Transverse colon (tissue), 4 donors: ENCODE data around the gene ZNF346. TPM values are rescaled to one million over a fixed set of nuclear protein-coding genes. Genes with fewer than 3 reads are reported as not detected.

Source experiments
- DNase-seq: peaks from one replicate; pipeline ENCODE4 v3.0.0-alpha.2; 2019
- H3K27ac ChIP-seq, 4 donors: fragments of 200-600 bp; sonication (generic); 2 replicates each; pipeline ENCODE4 v1.5.1; 2016 to 2018; ENCODE audit warnings: inconsistent platforms in 4 of 4
- H3K27me3 ChIP-seq: fragments of 200-600 bp; sonication (generic); 2 replicates; pipeline ENCODE4 v1.5.1; 2017; ENCODE audit warnings: inconsistent platforms
- H3K36me3 ChIP-seq, 4 donors: fragments of 200-600 bp; sonication (generic); 2 replicates each; pipeline ENCODE4 v1.5.1; 2017 to 2019; ENCODE audit warnings: inconsistent platforms in 4 of 4
- H3K4me1 ChIP-seq, 4 donors: fragments of 200-600 bp; sonication (generic); 2 replicates each; pipeline ENCODE4 v1.5.1; 2017 to 2020; ENCODE audit warnings: inconsistent platforms in 4 of 4
- H3K4me3 ChIP-seq, 4 donors: fragments of 200-600 bp; sonication (generic); 1 replicate in 1 of 4; 2 replicates in 3 of 4; pipeline versions ENCODE4 v1.5.1 to v1.6.1; 2017 to 2019; ENCODE audit warnings: inconsistent platforms in 4 of 4
- H3K9me3 ChIP-seq, 2 donors: fragments of 200-600 bp; sonication (generic); 2 replicates each; pipeline ENCODE4 v1.5.1; 2017 to 2019; ENCODE audit warnings: inconsistent platforms in 2 of 2
- EP300 ChIP-seq: sonication (generic); formaldehyde crosslinking; IDR thresholded peaks from one replicate; pipeline ENCODE4 v1.6.1; 2017; ENCODE audit warnings: antibody characterized with exemption, low read depth
- POLR2A ChIP-seq: fragments of 450-650 bp; IDR thresholded peaks from one replicate; pipeline ENCODE4 v1.6.1; 2016; ENCODE audit warnings: antibody characterized with exemption, mild to moderate bottlenecking, moderate library complexity
- POLR2AphosphoS5 ChIP-seq, 3 donors: sonication (generic); formaldehyde crosslinking; IDR thresholded peaks; one replicate each; pipeline ENCODE4 v1.6.1; 2016; ENCODE audit warnings: antibody characterized with exemption in 3 of 3
- WGBS, 2 donors: methylation state at CpG; one replicate each; pipeline ENCODE4 v1.1.5; 2018; ENCODE audit warnings: low coverage in 1 of 2; 5-methylcytosine and 5-hydroxymethylcytosine counted together
- in situ Hi-C, 4 donors: fragments of 200-750 bp; cut with MboI; loops; one replicate each; pipeline versions ENCODE4 v1.15.0 to v1.15.1; 2017; ENCODE audit warnings: low sequenced_read_pairs in 3 of 4, low pct_ligation_motif_present in 1 of 4, low pct_unique_long_range_greater_than_20kb in 1 of 4
- intact Hi-C: fragments of 100-400 bp; cut with DNase I; formaldehyde crosslinking; loops from one replicate; pipeline ENCODE4 v1.15.1; 2023; ENCODE audit warnings: low total_unique reads
- total RNA-seq, 4 donors: library from RNA; depleted of rRNA; stranded (reverse); fragments of >200 nt; gene quantifications; one replicate each; pipeline ENCODE4 v1.1.0, GENCODE V29; 2016
- TF ChIP-seq, protein P1 (sequence below), 5 experiments: fragments of 200-600 bp in 3 of 5; fragments of 450-650 bp in 2 of 5; sonication (generic) in 3 of 5; IDR thresholded peaks; 1 replicate in 2 of 5; 2 replicates in 3 of 5; pipeline ENCODE4 v1.5.1; 2016 to 2017; ENCODE audit warnings: antibody characterized with exemption in 5 of 5, inconsistent platforms in 3 of 5, mild to moderate bottlenecking in 2 of 5, moderate library complexity in 1 of 5

The ZNF346 gene
- total RNA-seq, 4 donors from 2014 or later, result 10.1 to 19.5 (median 12.6) TPM

DNA sequence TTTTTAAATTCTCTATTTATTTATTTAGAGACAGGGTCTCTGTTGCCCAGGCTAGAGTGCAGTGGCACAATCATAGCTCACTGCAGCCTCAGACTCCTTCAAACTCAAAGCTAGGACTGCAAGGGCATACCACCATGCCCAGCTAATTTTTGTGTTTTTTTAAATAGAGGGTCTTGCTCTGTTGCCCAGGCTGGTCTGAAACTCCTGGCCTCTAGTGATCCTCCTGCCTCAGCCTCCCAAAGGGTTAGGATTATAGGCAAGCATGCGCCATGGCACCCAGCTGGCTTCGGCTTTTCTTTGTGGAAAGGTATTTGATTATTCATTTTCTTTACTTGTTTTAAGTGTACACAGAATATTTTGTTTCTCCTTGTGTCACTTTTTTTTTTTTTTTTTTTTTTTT is 5.2 kb downstream of the ZNF346 start:
- WGBS, 2 donors, result 96 to 100% methylated on average over 2 of the region's 2 CpGs
- DNase-seq, result no peak
- Histone ChIP-seq H3K4me1 (peaks cover 0 to 21% (median 12%) of the 10 kb centered on the region in 4 donors), H3K4me3 (no peak overlapping the region), H3K36me3 (no peaks in the 10 kb centered on the region), H3K27me3 (no peaks in the 10 kb centered on the region), H3K27ac (no peak overlapping the region), H3K9me3 (no peaks in the 10 kb centered on the region)
- in situ Hi-C loops, result no loop called here
- no peak for TF ChIP-seq POLR2A
- TF ChIP-seq EP300, result no peak
- TF ChIP-seq POLR2AphosphoS5 (IDR thresholded peaks at IDR 0.05), result no peak
- TF ChIP-seq, protein P1, sequence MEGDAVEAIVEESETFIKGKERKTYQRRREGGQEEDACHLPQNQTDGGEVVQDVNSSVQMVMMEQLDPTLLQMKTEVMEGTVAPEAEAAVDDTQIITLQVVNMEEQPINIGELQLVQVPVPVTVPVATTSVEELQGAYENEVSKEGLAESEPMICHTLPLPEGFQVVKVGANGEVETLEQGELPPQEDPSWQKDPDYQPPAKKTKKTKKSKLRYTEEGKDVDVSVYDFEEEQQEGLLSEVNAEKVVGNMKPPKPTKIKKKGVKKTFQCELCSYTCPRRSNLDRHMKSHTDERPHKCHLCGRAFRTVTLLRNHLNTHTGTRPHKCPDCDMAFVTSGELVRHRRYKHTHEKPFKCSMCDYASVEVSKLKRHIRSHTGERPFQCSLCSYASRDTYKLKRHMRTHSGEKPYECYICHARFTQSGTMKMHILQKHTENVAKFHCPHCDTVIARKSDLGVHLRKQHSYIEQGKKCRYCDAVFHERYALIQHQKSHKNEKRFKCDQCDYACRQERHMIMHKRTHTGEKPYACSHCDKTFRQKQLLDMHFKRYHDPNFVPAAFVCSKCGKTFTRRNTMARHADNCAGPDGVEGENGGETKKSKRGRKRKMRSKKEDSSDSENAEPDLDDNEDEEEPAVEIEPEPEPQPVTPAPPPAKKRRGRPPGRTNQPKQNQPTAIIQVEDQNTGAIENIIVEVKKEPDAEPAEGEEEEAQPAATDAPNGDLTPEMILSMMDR (IDR thresholded peaks at IDR 0.05), result no peak
- intact Hi-C loops, result no loop called here

DNA sequence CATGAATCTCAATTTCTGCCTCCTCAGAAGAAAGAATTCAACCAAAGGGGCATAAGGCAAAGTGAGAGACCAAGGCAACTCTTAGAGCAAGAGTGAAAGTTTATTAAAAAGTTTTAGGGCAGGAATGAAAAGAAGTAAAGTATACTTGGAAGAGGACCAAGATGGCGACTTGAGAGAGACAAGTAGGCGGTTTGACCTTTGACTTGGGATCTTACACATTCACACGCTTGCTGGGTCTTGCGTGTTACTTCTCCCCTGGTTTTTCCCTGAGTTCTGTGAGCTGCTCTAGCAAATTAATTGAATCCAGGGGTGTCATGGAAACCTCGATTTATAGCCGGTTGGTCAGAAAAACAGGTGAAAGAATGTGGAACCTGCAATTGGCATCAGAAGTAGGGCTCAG is 7.0 kb downstream of the ZNF346 start:
- H3K27ac ChIP-seq, result no peak overlapping the region
- no peak for DNase-seq
- no peaks in the 10 kb centered on the region for H3K36me3 ChIP-seq
- TF ChIP-seq EP300, result no peak
- TF ChIP-seq POLR2AphosphoS5 (IDR thresholded peaks at IDR 0.05), result no peak
- TF ChIP-seq, protein P1 (IDR thresholded peaks at IDR 0.05), result no peak
- TF ChIP-seq POLR2A, result no peak
- intact Hi-C loops (no loop called here), in situ Hi-C loops (no loop called here)
- no peaks in the 10 kb centered on the region for H3K9me3 ChIP-seq
- H3K4me3 ChIP-seq, result no peak overlapping the region
- H3K27me3 ChIP-seq, result no peaks in the 10 kb centered on the region
- H3K4me1 ChIP-seq, result peaks cover 0 to 10% (median 2%) of the 10 kb centered on the region in 4 donors
- 90 to 95% methylated on average over 2 to 6 of the region's 6 CpGs for WGBS, 2 donors

- 59% methylated on average over 1 of the region's 1 CpG; no CpG with 5 or more reads in 1 of the 2 donors for WGBS, 2 donors
- in situ Hi-C loops, result no loop called here
Measured at GRCh38 chr5:177035976-177036375, 13.5 kb downstream of the ZNF346 start.

GRCh38 chr5:177036443-177036842 is 13.9 kb downstream of the ZNF346 start:
- 65 to 95% methylated on average over 3 to 5 of the region's 5 CpGs for WGBS, 2 donors
- in situ Hi-C loops, result no loop called here
- Histone ChIP-seq H3K9me3 (no peaks in the 10 kb centered on the region), H3K4me1 (no peaks in the 10 kb centered on the region), H3K27me3 (no peaks in the 10 kb centered on the region), H3K4me3 (no peak overlapping the region), H3K36me3 (no peaks in the 10 kb centered on the region), H3K27ac (no peak overlapping the region)
- intact Hi-C loops, result no loop called here
- TF ChIP-seq POLR2AphosphoS5 (IDR thresholded peaks at IDR 0.05) (no peak), EP300 (no peak), POLR2A (no peak)
- TF ChIP-seq, protein P1 (IDR thresholded peaks at IDR 0.05), result no peak
- DNase-seq, result no peak

More at GRCh38 chr5:177035976-177036375, 13.5 kb downstream of the ZNF346 start:
- Histone ChIP-seq H3K27me3 (no peaks in the 10 kb centered on the region), H3K9me3 (no peaks in the 10 kb centered on the region), H3K27ac (no peak overlapping the region), H3K4me1 (no peaks in the 10 kb centered on the region), H3K4me3 (no peak overlapping the region), H3K36me3 (no peaks in the 10 kb centered on the region)
- intact Hi-C loops, result no loop called here
- DNase-seq, result no peak
- TF ChIP-seq EP300 (no peak), POLR2AphosphoS5 (IDR thresholded peaks at IDR 0.05) (no peak), POLR2A (no peak)
- TF ChIP-seq, protein P1 (IDR thresholded peaks at IDR 0.05), result no peak
